H9 (cell line): ENCODE measurements around the gene DPP7. TPM values are rescaled to one million over a fixed set of nuclear protein-coding genes. Genes with fewer than 3 reads are reported as not detected.

Source experiments
- DNase-seq: peaks from one replicate; pipeline ENCODE4 v3.0.0-alpha.2; 2017
- H2AFZ ChIP-seq: one replicate; pipeline ENCODE4 v1.6.1; 2013; ENCODE audit warnings: mild to moderate bottlenecking, low read length, control low read depth, moderate library complexity
- H2AK5ac ChIP-seq: 2 replicates; pipeline ENCODE4 v1.6.1; 2013; ENCODE audit warnings: low read length, control low read depth, mixed read lengths; ENCODE audit not compliant: insufficient read length
- H2BK120ac ChIP-seq: one replicate; pipeline ENCODE4 v1.6.1; 2013; ENCODE audit warnings: low read depth, mild to moderate bottlenecking, low read length, control low read depth, inconsistent platforms; ENCODE audit not compliant: poor library complexity, severe bottlenecking
- H2BK12ac ChIP-seq: 2 replicates; pipeline ENCODE4 v1.6.1; 2013; ENCODE audit warnings: low read length, control low read depth, mixed read lengths, low read depth; ENCODE audit not compliant: insufficient read length
- H2BK15ac ChIP-seq: 2 replicates; pipeline ENCODE4 v1.6.1; 2013; ENCODE audit warnings: low read depth, low read length, control low read depth
- H2BK20ac ChIP-seq: one replicate; pipeline ENCODE4 v1.6.1; 2013; ENCODE audit warnings: low read depth, mild to moderate bottlenecking, low read length, control low read depth, inconsistent platforms; ENCODE audit not compliant: poor library complexity, severe bottlenecking
- H2BK5ac ChIP-seq: 2 replicates; pipeline ENCODE4 v1.6.1; 2013; ENCODE audit warnings: low read length, control low read depth, mixed read lengths; ENCODE audit not compliant: insufficient read length
- H3K14ac ChIP-seq: 2 replicates; pipeline ENCODE4 v1.6.1; 2013; ENCODE audit warnings: low read length, control low read depth; ENCODE audit not compliant: insufficient read depth
- H3K18ac ChIP-seq: 2 replicates; pipeline ENCODE4 v1.6.1; 2013; ENCODE audit warnings: low read depth, mild to moderate bottlenecking, mixed read lengths, low read length, control low read depth; ENCODE audit not compliant: insufficient read length
- H3K23ac ChIP-seq: 2 replicates; pipeline ENCODE4 v1.6.1; 2013; ENCODE audit warnings: low read length, control low read depth, mixed read lengths, low read depth; ENCODE audit not compliant: insufficient read length
- H3K23me2 ChIP-seq: 2 replicates; pipeline ENCODE4 v1.6.1; 2013; ENCODE audit warnings: low read depth, mild to moderate bottlenecking, mixed read lengths, low read length, control low read depth; ENCODE audit not compliant: insufficient read length, poor library complexity, severe bottlenecking
- H3K27ac ChIP-seq: 2 replicates; pipeline ENCODE4 v1.5.1; 2013; ENCODE audit warnings: low read length, control low read depth, mixed read lengths, low read depth; ENCODE audit not compliant: insufficient read length
- H3K27me3 ChIP-seq: 2 replicates; pipeline ENCODE4 v1.6.1; 2013; ENCODE audit warnings: low read length, control low read depth, inconsistent platforms; ENCODE audit not compliant: insufficient read depth
- H3K4ac ChIP-seq: 2 replicates; pipeline ENCODE4 v1.6.1; 2013; ENCODE audit warnings: low read depth, mild to moderate bottlenecking, control low read depth, inconsistent platforms, low read length, moderate library complexity
- H3K4me1 ChIP-seq: 2 replicates; pipeline ENCODE4 v1.6.1; 2013; ENCODE audit warnings: low read length, control low read depth, inconsistent platforms; ENCODE audit not compliant: insufficient read depth
- H3K4me2 ChIP-seq: 2 replicates; pipeline ENCODE4 v1.6.1; 2013; ENCODE audit warnings: low read length, control low read depth, mixed read lengths; ENCODE audit not compliant: insufficient read length, insufficient read depth
- H3K56ac ChIP-seq: 2 replicates; pipeline ENCODE4 v1.6.1; 2013; ENCODE audit warnings: low read depth, mild to moderate bottlenecking, mixed read lengths, low read length, control low read depth; ENCODE audit not compliant: insufficient read length
- H3K79me1 ChIP-seq: 2 replicates; pipeline ENCODE4 v1.6.1; 2013; ENCODE audit warnings: low read depth, mild to moderate bottlenecking, moderate library complexity, low read length, control low read depth, inconsistent platforms; ENCODE audit not compliant: insufficient read depth, poor library complexity, severe bottlenecking
- H3K79me2 ChIP-seq: 2 replicates; pipeline ENCODE4 v1.6.1; 2013; ENCODE audit warnings: low read length, control low read depth, inconsistent platforms; ENCODE audit not compliant: insufficient read depth
- H3K9ac ChIP-seq: 2 replicates; pipeline ENCODE4 v1.6.1; 2013; ENCODE audit warnings: low read length, control low read depth, mixed read lengths; ENCODE audit not compliant: insufficient read length; ENCODE audit errors: extremely low read depth
- H3K9me3 ChIP-seq: one replicate; pipeline ENCODE4 v1.6.1; 2013; ENCODE audit warnings: low read depth, low read length, inconsistent platforms; ENCODE audit not compliant: control insufficient read depth
- H3T11ph ChIP-seq: one replicate; pipeline ENCODE4 v1.6.1; 2013; ENCODE audit warnings: mild to moderate bottlenecking, low read length, control low read depth, inconsistent platforms
- H4K20me1 ChIP-seq: one replicate; pipeline ENCODE4 v1.6.1; 2013; ENCODE audit not compliant: control insufficient read depth, insufficient read length, insufficient read depth
- H4K5ac ChIP-seq: 2 replicates; pipeline ENCODE4 v1.6.1; 2013; ENCODE audit warnings: low read depth, mild to moderate bottlenecking, mixed read lengths, low read length, control low read depth; ENCODE audit not compliant: insufficient read length
- H4K8ac ChIP-seq: replicated peaks from 2 replicates; pipeline ENCODE4 v1.6.1; 2013; ENCODE audit warnings: low read length, control low read depth, mixed read lengths, low read depth; ENCODE audit not compliant: insufficient read length
- H4K91ac ChIP-seq: 2 replicates; pipeline ENCODE4 v1.6.1; 2013; ENCODE audit warnings: low read depth, mild to moderate bottlenecking, moderate library complexity, mixed read lengths, low read length, control low read depth; ENCODE audit not compliant: insufficient read length
- H3K27ac Mint-ChIP-seq, 3 experiments: 2 replicates in 2 of 3; 3 replicates in 1 of 3; pipeline ENCODE4 v1.8.0; 2020 to 2021; ENCODE audit warnings: mixed read lengths in 3 of 3, mild to moderate bottlenecking in 1 of 3, moderate library complexity in 1 of 3
- H3K27me3 Mint-ChIP-seq: 2 replicates; pipeline ENCODE4 v1.8.0; 2021; ENCODE audit warnings: low read depth, mild to moderate bottlenecking, moderate library complexity, mixed read lengths
- H3K36me3 Mint-ChIP-seq, 3 experiments: 2 replicates in 2 of 3; 3 replicates in 1 of 3; pipeline ENCODE4 v1.8.0; 2020 to 2021; ENCODE audit warnings: low read depth in 3 of 3, mixed read lengths in 3 of 3; ENCODE audit not compliant: insufficient read depth in 1 of 3
- H3K4me1 Mint-ChIP-seq, 2 experiments: 2 replicates each; pipeline ENCODE4 v1.8.0; 2020; ENCODE audit warnings: mixed read lengths in 2 of 2
- H3K4me3 Mint-ChIP-seq, 2 experiments: 2 replicates in 1 of 2; 3 replicates in 1 of 2; pipeline ENCODE4 v1.8.0; 2020 to 2021; ENCODE audit warnings: mild to moderate bottlenecking in 2 of 2, mixed read lengths in 2 of 2, moderate library complexity in 1 of 2
- H3K9me3 Mint-ChIP-seq, 2 experiments: 2 replicates in 1 of 2; 3 replicates in 1 of 2; pipeline ENCODE4 v1.8.0; 2020; ENCODE audit warnings: mild to moderate bottlenecking in 2 of 2, mixed read lengths in 2 of 2, moderate library complexity in 1 of 2
- CTCF ChIP-seq: fragments of 200-600 bp; sonication (generic); conservative IDR thresholded peaks from 3 replicates; pipeline ENCODE4 v1.8.0; 2021; ENCODE audit warnings: antibody characterized with exemption, mild to moderate bottlenecking
- WGBS: extraction: QIAGEN DNeasy Blood & Tissue Kit; methylation state at CpG from one replicate; pipeline ENCODE4 v1.1.7; 2013; ENCODE audit warnings: missing lambda C conversion rate, low lambda C conversion rate, mixed read lengths; ENCODE audit not compliant: insufficient read length; ENCODE audit errors: extremely low coverage; 5-methylcytosine and 5-hydroxymethylcytosine counted together
- total RNA-seq: library from RNA; stranded (reverse); gene quantifications from 2 replicates; pipeline ENCODE4 v1.2.1, GENCODE V29; 2021

DPP7 gene
- total RNA-seq, 1 experiment from 2014 or later = 29.4 TPM

GRCh38 chr9:137113385-137114159, 961 bp downstream of the DPP7 start:
- Histone ChIP-seq H2BK120ac (no peak overlapping the region), H3K4me2 (no peak overlapping the region)

More at GRCh38 chr9:137113385-137114159, 961 bp downstream of the DPP7 start:
- Histone ChIP-seq H3K14ac (no peak overlapping the region), H3K27me3 (peaks cover 4% of the 10 kb centered on the region; the same call in 1 of the 2 replicates), H3K4ac (no peak overlapping the region), H2BK20ac (no peak overlapping the region), H4K20me1 (no peaks in the 10 kb centered on the region), H3K23me2 (no peaks in the 10 kb centered on the region), H3K79me2 (no peaks in the 10 kb centered on the region), H4K8ac (no peak overlapping the region), H3K27ac (no peak overlapping the region), H3K4me1 (no peaks in the 10 kb centered on the region), H2BK12ac (no peak overlapping the region), H3T11ph (no peak overlapping the region), H2BK5ac (no peak overlapping the region), H3K9me3 (no peaks in the 10 kb centered on the region), H2AFZ (no peak overlapping the region), H3K9ac (no peak overlapping the region), H2BK15ac (no peak overlapping the region), H3K56ac (no peak overlapping the region), H2AK5ac (no peak overlapping the region), H3K23ac (no peak overlapping the region), H4K5ac (no peak overlapping the region), H3K18ac (no peak overlapping the region), H4K91ac (no peak overlapping the region), H3K79me1 (no peaks in the 10 kb centered on the region)
- TF ChIP-seq CTCF = peak; percentile 21; the same call in 1 of the 3 replicates
- Mint-ChIP-seq H3K4me1 (no peaks in the 10 kb centered on the region), H3K27me3 (peaks cover 38% of the 10 kb centered on the region), H3K27ac (no peak overlapping the region), H3K36me3 (peaks cover 0 to 6% (median 0%) of the 10 kb centered on the region in 3 experiments; a peak in 2 of 7 replicates), H3K9me3 (no peaks in the 10 kb centered on the region), H3K4me3 (peak overlapping the region in 1 of 2 experiments; percentile 51; a peak in 3 of 5 replicates)
- WGBS = no CpG with 5 or more reads among the region's 66 CpGs
- DNase-seq = no peak
